Measurements from ENCODE around the gene IPCEF1. TPM values are rescaled to one million over a fixed set of nuclear protein-coding genes. Genes with fewer than 3 reads are reported as not detected.
A peak's percentile ranks its signal among the peaks of the same experiment; 100 is the strongest.

The IPCEF1 gene
- total RNA-seq, 2 experiments from 2014 or later = 22.6 to 24.4 TPM

DNA sequence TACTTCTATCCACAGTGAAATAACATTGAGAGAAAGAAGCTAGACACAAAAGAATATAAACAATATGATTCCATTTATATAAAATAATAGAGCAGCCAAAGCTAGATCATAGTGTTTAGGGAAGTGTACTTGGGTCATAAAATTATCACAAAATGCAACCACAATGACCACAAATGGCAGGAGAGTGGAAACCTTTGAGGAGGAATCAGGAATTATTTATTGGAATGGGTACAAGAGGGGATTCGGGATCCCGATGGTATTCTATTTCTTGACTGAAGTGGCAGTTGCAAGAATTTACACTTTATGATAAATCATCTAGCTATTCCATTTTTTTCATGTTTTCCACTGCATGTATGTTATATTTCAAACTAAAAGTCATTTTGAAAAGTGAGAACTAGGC, 76.1 kb downstream of the IPCEF1 start:
- peaks cover 24% of the 10 kb centered on the region for H3K4me1 Mint-ChIP-seq (ENCODE audit: low read depth)
- POLR2A ChIA-PET = interaction anchor here (0.6 kb wide), 1 partner anchor 172 kb away, joined by 6 read pairs; no protein-coding TSS in a partner anchor
- H3K27ac Mint-ChIP-seq = no peak overlapping the region
- ATAC-seq = no peak
- DNase-seq = no peak
- H3K4me3 Mint-ChIP-seq = no peak overlapping the region
- no peaks in the 10 kb centered on the region for H3K27me3 Mint-ChIP-seq (ENCODE audit: low read depth)
- CTCF ChIA-PET = interaction anchor here (0.5 to 1.9 kb wide), 4 partner anchors 33 to 405 kb away, joined by 3 to 9 read pairs (median 6); no protein-coding TSS in a partner anchor
- H3K36me3 Mint-ChIP-seq (ENCODE audit: low read depth) = no peaks in the 10 kb centered on the region
- H3K9me3 Mint-ChIP-seq (ENCODE audit: insufficient read depth) = peaks cover 2% of the 10 kb centered on the region

DNA sequence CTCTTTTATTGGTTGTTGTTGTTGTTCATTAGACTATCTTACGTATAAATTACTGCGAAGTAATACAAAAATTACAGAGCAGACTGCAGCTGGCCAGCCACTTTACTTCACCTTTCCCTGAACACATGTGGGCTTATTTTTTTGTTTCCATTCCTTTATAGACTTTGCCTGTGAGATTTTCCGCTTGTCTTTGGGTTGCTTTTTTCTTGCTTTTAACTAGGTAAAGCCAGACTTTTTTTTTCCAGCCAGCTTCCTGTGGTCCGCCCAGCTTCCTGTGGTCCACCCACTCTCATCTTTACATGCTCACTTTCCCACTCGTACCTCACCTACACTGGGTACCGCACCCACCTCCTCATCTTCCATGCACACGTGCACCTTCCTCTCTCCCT, 79.0 kb downstream of the IPCEF1 start:
- POLR2A ChIA-PET = interaction anchor here (0.9 to 1.4 kb wide), 4 partner anchors 28 to 123 kb away, joined by 3 to 5 read pairs (median 4); no protein-coding TSS in a partner anchor
- H3K36me3 Mint-ChIP-seq (ENCODE audit: low read depth) = no peaks in the 10 kb centered on the region
- H3K27me3 Mint-ChIP-seq (ENCODE audit: low read depth) = no peaks in the 10 kb centered on the region
- ATAC-seq = peak; percentile 75
- peak; percentile 37 for DNase-seq
- H3K27ac Mint-ChIP-seq = peak overlapping the region; percentile 31
- peaks cover 35% of the 10 kb centered on the region for H3K4me1 Mint-ChIP-seq (ENCODE audit: low read depth)
- CTCF ChIA-PET = interaction anchor here (0.7 to 8.7 kb wide), 36 partner anchors 11 to 513 kb away, joined by 3 to 112 read pairs (median 6); no protein-coding TSS in a partner anchor
- H3K4me3 Mint-ChIP-seq = peak overlapping the region; percentile 60
- H3K9me3 Mint-ChIP-seq (ENCODE audit: insufficient read depth) = no peaks in the 10 kb centered on the region

DNA sequence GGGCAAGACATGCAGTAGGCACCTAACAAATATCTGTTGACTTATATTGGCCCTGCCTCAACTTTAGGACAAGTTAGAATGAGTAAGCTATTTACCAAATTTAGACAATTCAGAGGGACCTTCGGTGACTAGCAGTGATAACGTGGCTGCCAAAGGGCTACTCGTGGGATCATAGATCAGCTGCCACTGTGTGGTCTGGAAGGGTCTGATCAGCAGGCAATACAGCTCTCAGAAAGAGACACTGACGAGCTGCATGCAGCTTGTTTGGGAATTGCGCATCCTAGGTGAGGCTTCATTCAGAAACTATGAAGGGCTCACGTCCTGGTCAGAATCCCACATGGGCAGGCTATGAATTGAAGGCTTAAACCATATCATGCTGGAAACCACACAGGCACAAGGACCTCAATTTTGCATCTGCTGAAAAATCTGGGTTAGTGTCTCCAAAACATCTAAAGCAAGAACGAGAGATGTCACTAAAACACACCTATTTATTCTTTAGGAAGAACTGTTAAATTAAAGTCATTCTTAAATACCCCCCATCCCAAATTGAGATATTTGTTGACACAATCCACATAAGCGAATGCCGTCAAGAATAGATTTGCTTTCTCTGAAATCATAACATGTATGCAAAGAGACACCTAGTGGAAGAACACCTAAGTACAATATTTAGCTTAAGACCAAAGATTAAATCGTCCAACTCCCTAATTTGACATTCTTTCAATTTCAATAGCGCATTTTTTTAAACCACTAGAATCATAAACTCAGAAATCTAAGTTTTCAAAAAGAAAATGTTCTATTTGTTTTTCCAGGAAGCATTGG, 79.6 kb downstream of the IPCEF1 start:
- CTCF ChIA-PET = interaction anchor here (0.7 to 8.7 kb wide), 37 partner anchors 11 to 399 kb away, joined by 3 to 112 read pairs (median 6); no protein-coding TSS in a partner anchor
- H3K9me3 Mint-ChIP-seq (ENCODE audit: insufficient read depth) = no peaks in the 10 kb centered on the region
- peak; percentile 68 for ATAC-seq
- peak overlapping the region; percentile 60 for H3K4me3 Mint-ChIP-seq
- H3K4me1 Mint-ChIP-seq (ENCODE audit: low read depth) = peaks cover 35% of the 10 kb centered on the region
- no peaks in the 10 kb centered on the region for H3K27me3 Mint-ChIP-seq (ENCODE audit: low read depth)
- POLR2A ChIA-PET = interaction anchor here (0.7 to 1.4 kb wide), 5 partner anchors 27 to 122 kb away, joined by 3 to 5 read pairs (median 4); no protein-coding TSS in a partner anchor
- DNase-seq = no peak
- H3K36me3 Mint-ChIP-seq (ENCODE audit: low read depth) = no peaks in the 10 kb centered on the region
- peak overlapping the region; percentile 31 for H3K27ac Mint-ChIP-seq

DNA sequence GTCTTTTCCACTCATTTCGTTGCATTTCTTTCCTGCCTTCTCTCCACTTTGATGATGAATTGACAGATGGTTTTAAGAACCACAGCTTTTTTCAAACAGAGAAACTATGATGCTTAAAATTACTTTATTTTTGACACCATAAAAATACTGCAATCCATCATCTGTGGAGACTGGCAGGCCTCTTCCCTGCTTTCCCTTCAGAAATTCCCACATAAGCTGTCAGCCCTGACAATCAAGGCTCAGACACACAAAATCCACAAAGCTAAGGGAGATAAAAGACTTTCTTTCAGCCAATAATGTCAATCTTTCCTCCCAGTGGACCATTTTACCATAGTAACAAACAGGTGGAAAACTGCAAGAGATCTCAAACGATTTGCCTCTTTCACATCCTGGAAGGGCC, 82.4 kb downstream of the IPCEF1 start:
- CTCF ChIA-PET = interaction anchor here (2.4 to 8.7 kb wide), 10 partner anchors 8 to 121 kb away, joined by 6 to 112 read pairs (median 42); no protein-coding TSS in a partner anchor
- H3K36me3 Mint-ChIP-seq (ENCODE audit: low read depth) = no peaks in the 10 kb centered on the region
- no peaks in the 10 kb centered on the region for H3K27me3 Mint-ChIP-seq (ENCODE audit: low read depth)
- H3K27ac Mint-ChIP-seq = no peak overlapping the region
- POLR2A ChIA-PET = interaction anchor here (0.7 to 1.1 kb wide), 3 partner anchors 22 to 1149 kb away, joined by 3 to 4 read pairs (median 3); no protein-coding TSS in a partner anchor
- ATAC-seq = no peak
- no peaks in the 10 kb centered on the region for H3K9me3 Mint-ChIP-seq (ENCODE audit: insufficient read depth)
- peaks cover 35% of the 10 kb centered on the region for H3K4me1 Mint-ChIP-seq (ENCODE audit: low read depth)
- no peak for DNase-seq
- H3K4me3 Mint-ChIP-seq = no peak overlapping the region

DNA sequence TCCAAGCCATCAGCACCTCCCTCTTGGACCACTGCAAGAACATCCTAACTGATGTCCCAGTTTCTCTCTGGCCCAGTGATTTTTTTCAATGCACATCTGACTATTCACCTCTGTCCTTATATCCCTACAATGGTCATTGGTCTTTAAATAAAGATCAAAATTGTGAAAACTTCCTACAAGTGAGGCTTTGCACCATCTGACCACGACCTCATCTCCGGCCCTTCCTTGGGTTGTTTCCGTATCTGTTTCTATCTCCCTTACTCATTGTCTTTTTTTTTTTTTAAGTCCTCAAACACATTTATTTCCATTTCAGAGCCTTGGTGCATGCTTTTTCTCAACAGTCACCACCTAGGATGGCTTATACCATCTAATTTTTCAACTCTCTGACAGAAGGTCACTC, 88.1 kb downstream of the IPCEF1 start:
- no peak for DNase-seq
- ATAC-seq = no peak
- Mint-ChIP-seq H3K36me3 (ENCODE audit: low read depth) (no peaks in the 10 kb centered on the region), H3K27ac (no peak overlapping the region), H3K9me3 (ENCODE audit: insufficient read depth) (no peaks in the 10 kb centered on the region), H3K27me3 (ENCODE audit: low read depth) (no peaks in the 10 kb centered on the region), H3K4me1 (ENCODE audit: low read depth) (peaks cover 20% of the 10 kb centered on the region), H3K4me3 (no peak overlapping the region)
- ChIA-PET CTCF (interaction anchor here (1.7 to 5.6 kb wide), 2 partner anchors 7 to 13 kb away, joined by 4 to 54 read pairs; no protein-coding TSS in a partner anchor), POLR2A (interaction anchor here (1.0 to 1.1 kb wide), 2 partner anchors 21 to 27 kb away, joined by 3 read pairs; no protein-coding TSS in a partner anchor)

DNA sequence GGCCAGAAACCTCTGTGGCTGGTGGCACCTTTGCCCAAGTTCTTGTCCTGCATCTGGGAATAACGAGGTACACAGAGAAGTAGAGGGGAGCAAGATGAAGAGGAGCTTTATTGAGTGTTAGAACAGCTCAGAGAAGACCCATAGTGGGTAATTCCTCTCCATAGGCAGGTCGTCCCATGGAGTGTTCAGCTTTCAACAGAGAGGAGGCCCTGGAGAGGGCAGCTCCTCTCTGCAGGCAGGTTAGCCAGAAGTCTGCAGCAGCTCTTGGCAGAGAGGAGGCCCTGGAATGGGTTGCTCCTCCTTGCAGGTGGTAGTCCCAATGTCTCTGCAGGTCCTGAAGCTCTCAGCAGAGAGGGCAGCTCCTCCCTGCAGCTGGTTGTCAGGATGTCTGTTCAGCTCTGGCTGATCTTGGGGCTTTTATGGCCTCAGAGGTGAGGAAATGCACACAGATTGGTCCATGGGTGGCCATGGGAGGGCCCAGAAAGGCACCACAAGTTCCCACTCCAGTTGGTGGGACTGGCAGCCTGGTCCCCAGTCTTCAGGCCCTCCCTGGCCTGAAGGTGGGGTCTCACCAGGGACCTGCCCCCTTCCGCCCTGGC, 89.0 kb downstream of the IPCEF1 start:
- peak; percentile 33 for ATAC-seq

DNA sequence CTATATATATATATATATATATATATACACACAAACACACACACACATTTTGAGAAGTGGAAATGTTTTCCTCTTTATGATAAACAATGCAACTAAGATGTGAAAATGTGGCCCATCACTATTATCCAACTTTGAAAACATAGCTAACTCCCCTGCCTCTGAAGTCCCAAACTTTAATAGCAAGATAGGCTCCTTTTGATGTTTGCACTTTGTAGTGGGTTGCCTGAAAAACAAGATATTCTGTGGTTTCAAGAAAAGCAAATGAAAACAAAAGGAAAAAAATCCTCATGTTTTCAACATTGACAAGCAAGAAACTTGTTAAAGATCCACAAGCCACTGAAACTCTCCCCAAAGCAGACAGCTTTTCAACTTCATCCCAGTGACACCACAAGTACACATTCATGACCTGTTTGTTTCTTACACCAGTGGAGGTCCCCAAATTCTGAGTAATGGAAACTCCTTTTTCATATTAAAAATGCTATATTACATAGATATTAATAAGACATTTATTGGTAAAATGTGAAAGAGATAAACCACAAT, 90.0 kb downstream of the IPCEF1 start:
- no peaks in the 10 kb centered on the region for H3K9me3 Mint-ChIP-seq (ENCODE audit: insufficient read depth)
- H3K27ac Mint-ChIP-seq = peak overlapping the region; percentile 47
- H3K4me1 Mint-ChIP-seq (ENCODE audit: low read depth) = peaks cover 20% of the 10 kb centered on the region
- no peaks in the 10 kb centered on the region for H3K36me3 Mint-ChIP-seq (ENCODE audit: low read depth)
- CTCF ChIA-PET = interaction anchor here (1.0 to 5.6 kb wide), 7 partner anchors 9 to 112 kb away, joined by 3 to 54 read pairs (median 4); no protein-coding TSS in a partner anchor
- no peak overlapping the region for H3K4me3 Mint-ChIP-seq
- ATAC-seq (peak; percentile 33), DNase-seq (no peak)
- H3K27me3 Mint-ChIP-seq (ENCODE audit: low read depth) = no peaks in the 10 kb centered on the region
- POLR2A ChIA-PET = interaction anchor here (0.8 kb wide), 1 partner anchor 35 kb away, joined by 3 read pairs; no protein-coding TSS in a partner anchor

More for the DNA sequence above, 89.0 kb downstream of the IPCEF1 start:
- Mint-ChIP-seq H3K9me3 (ENCODE audit: insufficient read depth) (no peaks in the 10 kb centered on the region), H3K27ac (no peak overlapping the region), H3K36me3 (ENCODE audit: low read depth) (no peaks in the 10 kb centered on the region), H3K4me3 (no peak overlapping the region), H3K27me3 (ENCODE audit: low read depth) (no peaks in the 10 kb centered on the region), H3K4me1 (ENCODE audit: low read depth) (peaks cover 20% of the 10 kb centered on the region)
- CTCF ChIA-PET = interaction anchor here (0.9 to 5.6 kb wide), 7 partner anchors 8 to 111 kb away, joined by 3 to 54 read pairs (median 4); no protein-coding TSS in a partner anchor
- POLR2A ChIA-PET = interaction anchor here (0.7 to 1.1 kb wide), 4 partner anchors 18 to 33 kb away, joined by 3 read pairs; no protein-coding TSS in a partner anchor
- no peak for DNase-seq

DNA sequence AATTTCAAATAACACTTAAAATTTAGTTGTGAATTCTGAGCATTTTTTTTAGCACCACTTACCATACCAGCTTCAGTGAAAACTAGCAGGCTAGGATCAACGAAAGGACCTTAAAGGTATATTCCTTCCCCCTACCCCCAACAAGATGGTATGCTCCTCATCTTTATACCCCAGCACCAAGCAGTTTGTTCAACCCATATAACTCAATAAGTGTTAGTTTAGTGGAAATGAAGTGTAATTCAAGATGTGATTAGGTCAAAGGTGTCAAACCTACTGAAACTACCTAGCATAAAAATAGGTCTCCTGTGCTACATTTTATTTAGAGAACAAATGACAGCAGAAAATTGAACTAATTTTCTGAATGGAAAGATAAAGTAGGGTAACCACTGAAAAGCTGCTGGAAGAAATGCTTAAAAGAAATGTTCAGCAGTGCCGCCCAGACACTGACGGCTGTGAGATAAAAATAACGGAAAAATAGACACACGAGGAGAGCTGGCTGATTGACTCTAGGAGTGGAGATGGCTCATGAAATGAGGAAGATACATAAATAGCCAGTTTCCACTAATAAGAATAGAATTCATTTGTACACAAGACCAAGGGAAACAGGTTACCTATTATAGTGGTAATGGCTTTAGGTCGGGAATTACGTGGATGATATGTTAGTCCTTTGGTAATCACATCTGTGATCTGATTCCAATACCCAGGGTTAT, 94.8 kb downstream of the IPCEF1 start:
- POLR2A ChIA-PET = no interaction called here
- no peak for ATAC-seq
- CTCF ChIA-PET = interaction anchor here (0.6 to 1.4 kb wide), 4 partner anchors 10 to 16 kb away, joined by 3 to 6 read pairs (median 3); no protein-coding TSS in a partner anchor
- Mint-ChIP-seq H3K27me3 (ENCODE audit: low read depth) (no peaks in the 10 kb centered on the region), H3K27ac (no peak overlapping the region), H3K9me3 (ENCODE audit: insufficient read depth) (peaks cover under 1% of the 10 kb centered on the region), H3K4me3 (no peak overlapping the region), H3K4me1 (ENCODE audit: low read depth) (peaks cover 27% of the 10 kb centered on the region), H3K36me3 (ENCODE audit: low read depth) (peaks cover 6% of the 10 kb centered on the region)
- DNase-seq = no peak

DNA sequence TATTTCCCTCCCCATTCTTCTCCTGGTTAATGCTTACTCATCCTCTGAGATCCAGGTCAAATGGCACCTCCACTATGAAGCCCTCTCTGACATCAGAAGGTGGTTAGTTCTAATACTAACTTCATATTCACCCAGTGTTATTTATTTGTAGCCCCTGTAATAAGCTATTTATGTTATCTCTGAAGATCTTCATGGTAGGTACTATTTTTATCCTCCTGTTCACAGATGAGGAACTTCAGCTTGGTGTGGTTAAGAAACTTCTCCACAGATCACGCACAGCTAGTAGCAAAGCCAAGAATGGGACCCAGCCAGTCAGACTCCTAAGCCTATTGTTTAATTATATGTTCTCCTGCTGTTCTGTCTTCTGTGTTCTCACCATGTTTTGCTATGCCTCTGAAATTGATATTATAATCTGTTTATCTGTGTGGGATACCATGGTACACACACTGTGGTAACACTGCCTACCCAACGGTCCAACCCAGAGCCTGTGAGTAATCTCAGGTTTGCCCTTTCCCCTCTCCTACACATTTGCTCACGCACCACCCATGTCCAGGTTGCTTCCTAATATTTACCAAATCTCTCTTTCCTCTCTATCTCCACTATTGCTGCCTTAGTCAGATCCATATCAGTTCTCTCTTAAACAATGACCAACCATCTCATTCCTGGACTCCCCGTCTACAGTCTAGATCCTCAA, 98.4 kb downstream of the IPCEF1 start:
- H3K36me3 Mint-ChIP-seq (ENCODE audit: low read depth) = peaks cover 26% of the 10 kb centered on the region
- peaks cover 22% of the 10 kb centered on the region for H3K9me3 Mint-ChIP-seq (ENCODE audit: insufficient read depth)
- peaks cover 24% of the 10 kb centered on the region for H3K4me1 Mint-ChIP-seq (ENCODE audit: low read depth)
- DNase-seq = no peak
- peak overlapping the region; percentile 0 for H3K27ac Mint-ChIP-seq
- H3K4me3 Mint-ChIP-seq = no peak overlapping the region
- CTCF ChIA-PET = interaction anchor here (1.3 to 3.1 kb wide), 5 partner anchors 8 to 17 kb away, joined by 3 to 30 read pairs (median 7); no protein-coding TSS in a partner anchor
- no peaks in the 10 kb centered on the region for H3K27me3 Mint-ChIP-seq (ENCODE audit: low read depth)
- POLR2A ChIA-PET = interaction anchor here (0.9 to 1.6 kb wide), 2 partner anchors 9 to 11 kb away, joined by 3 to 8 read pairs; no protein-coding TSS in a partner anchor
- peak; percentile 65 for ATAC-seq

DNA sequence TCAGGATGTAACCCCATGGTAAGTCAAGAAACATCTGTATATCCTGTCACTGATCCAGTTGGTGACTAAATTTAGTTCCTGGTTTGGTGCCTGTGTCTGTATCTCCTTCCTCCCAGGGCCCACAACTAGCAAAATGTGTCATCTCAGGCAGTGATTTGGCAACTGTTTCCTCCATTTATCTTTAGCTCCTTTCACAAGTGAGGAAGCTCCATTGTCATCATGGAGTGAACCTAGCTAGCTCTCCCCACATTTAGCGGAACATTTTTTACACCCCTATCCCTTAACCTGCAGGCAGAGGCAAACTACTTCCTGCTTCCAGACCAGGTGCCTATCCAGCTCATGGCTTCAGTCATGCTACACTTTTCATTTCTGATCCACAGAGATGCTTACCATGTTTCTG, 99.5 kb downstream of the IPCEF1 start:
- ATAC-seq (no peak), DNase-seq (no peak)
- H3K9me3 Mint-ChIP-seq (ENCODE audit: insufficient read depth) = peaks cover 22% of the 10 kb centered on the region
- H3K27ac Mint-ChIP-seq = no peak overlapping the region
- H3K4me1 Mint-ChIP-seq (ENCODE audit: low read depth) = peaks cover 35% of the 10 kb centered on the region
- no peak overlapping the region for H3K4me3 Mint-ChIP-seq
- peaks cover 26% of the 10 kb centered on the region for H3K36me3 Mint-ChIP-seq (ENCODE audit: low read depth)
- ChIA-PET POLR2A (interaction anchor here (0.9 to 1.6 kb wide), 2 partner anchors 8 to 10 kb away, joined by 3 to 8 read pairs; no protein-coding TSS in a partner anchor), CTCF (interaction anchor here (1.4 to 3.1 kb wide), 4 partner anchors 9 to 19 kb away, joined by 3 to 30 read pairs (median 7); no protein-coding TSS in a partner anchor)
- no peaks in the 10 kb centered on the region for H3K27me3 Mint-ChIP-seq (ENCODE audit: low read depth)

Data from activated CD8-positive, alpha-beta T cell treated with anti-CD3 and anti-CD28 coated beads, Interleukin-2, amount 10 ng/mL, durations not matched to agents 7 days and 5 days (primary cell).